H1 (cell line): ENCODE measurements around the gene KAT14. TPM values are rescaled to one million over a fixed set of nuclear protein-coding genes. Genes with fewer than 3 reads are reported as not detected.
"Not testable (repeated sequence)": the region's sequence is repeated elsewhere in the genome, so short reads cannot be mapped to it uniquely, and the experiment has no call there.

Experiments
- CTCF ChIA-PET: fragments of 300-600 bp; sonication (Branson Sonifier 250); formaldehyde crosslinking; loops from one replicate; lab custom pipeline; 2021; ENCODE audit not compliant: partially characterized antibody; lab: Charles Lee
- POLR2A ChIA-PET: fragments of 300-600 bp; sonication (Branson Sonifier 250); formaldehyde crosslinking; loops from one replicate; lab custom pipeline; 2021; ENCODE audit warnings: inconsistent platforms; ENCODE audit not compliant: partially characterized antibody; lab: Charles Lee
- DNase-seq, 2 experiments: peaks; one replicate each; pipeline versions ENCODE4 v3.0.0 to v3.0.0-alpha.2; 2010 to 2022; ENCODE audit warnings: low spot score in 2 of 2, low read depth in 1 of 2, mixed read lengths in 1 of 2
- FAIRE-seq: peaks from 2 replicates; lab custom pipeline; 2011; peaks lifted over from hg19 to GRCh38; lab: Jason Lieb, UNC
- H2AFZ ChIP-seq: 2 replicates; pipeline ENCODE4 v1.8.1; 2012; ENCODE audit warnings: low read length, inconsistent platforms
- H2AK5ac ChIP-seq: 2 replicates; pipeline ENCODE4 v1.6.1; 2013; ENCODE audit warnings: low read depth, low read length
- H2BK120ac ChIP-seq: replicated peaks from 2 replicates; pipeline ENCODE3; 2013; ENCODE audit warnings: low read depth, low read length, inconsistent platforms
- H2BK12ac ChIP-seq: 2 replicates; pipeline ENCODE4 v1.6.1; 2013; ENCODE audit warnings: low read depth, low read length
- H2BK15ac ChIP-seq: 2 replicates; pipeline ENCODE4 v1.6.1; 2013; ENCODE audit warnings: low read length
- H2BK20ac ChIP-seq: 2 replicates; pipeline ENCODE4 v1.6.1; 2013; ENCODE audit warnings: low read length
- H2BK5ac ChIP-seq: 2 replicates; pipeline ENCODE4 v1.6.1; 2013; ENCODE audit warnings: low read depth, low read length
- H3K14ac ChIP-seq: 2 replicates; pipeline ENCODE4 v1.6.1; 2013; ENCODE audit warnings: inconsistent platforms; ENCODE audit not compliant: insufficient read length
- H3K18ac ChIP-seq: 2 replicates; pipeline ENCODE4 v1.6.1; 2013; ENCODE audit warnings: low read length; ENCODE audit errors: extremely low read depth
- H3K23ac ChIP-seq: 2 replicates; pipeline ENCODE4 v1.6.1; 2013; ENCODE audit warnings: inconsistent platforms; ENCODE audit not compliant: insufficient read length
- H3K23me2 ChIP-seq: 2 replicates; pipeline ENCODE4 v1.6.1; 2013; ENCODE audit warnings: low read depth, low read length
- H3K27ac ChIP-seq: 2 replicates; pipeline ENCODE4 v1.6.1; 2011; ENCODE audit warnings: low read depth, low read length, inconsistent platforms
- H3K27me3 ChIP-seq, 4 experiments: replicated peaks in 1 of 4; 1 replicate in 1 of 4; 2 replicates in 3 of 4; pipeline versions ENCODE4 v1.6.1 to v1.8.1; 2011 to 2013; ENCODE audit warnings: low read length in 3 of 4, mild to moderate bottlenecking in 3 of 4, inconsistent platforms in 2 of 4, mixed read lengths in 2 of 4, moderate library complexity in 1 of 4; ENCODE audit not compliant: control insufficient read depth in 3 of 4, insufficient read depth in 3 of 4; ENCODE audit errors: extremely low read depth in 1 of 4
- H3K36me3 ChIP-seq, 4 experiments: 2 replicates each; pipeline versions ENCODE4 v1.6.1 to v1.8.1; 2011 to 2013; ENCODE audit warnings: mild to moderate bottlenecking in 4 of 4, low read length in 3 of 4, moderate library complexity in 2 of 4, control low read depth in 1 of 4, inconsistent platforms in 1 of 4; ENCODE audit not compliant: insufficient read depth in 4 of 4, control insufficient read depth in 2 of 4
- H3K4ac ChIP-seq: replicated peaks from 2 replicates; pipeline ENCODE3; 2013; ENCODE audit warnings: low read length, low read depth, mixed read lengths, inconsistent platforms; ENCODE audit not compliant: insufficient read length
- H3K4me1 ChIP-seq, 4 experiments: replicated peaks in 1 of 4; 1 replicate in 1 of 4; 2 replicates in 3 of 4; pipeline versions ENCODE4 v1.6.1 to v1.8.1; 2011 to 2013; ENCODE audit warnings: low read length in 3 of 4, inconsistent platforms in 2 of 4, mixed read lengths in 1 of 4; ENCODE audit not compliant: insufficient read depth in 4 of 4, control insufficient read depth in 3 of 4
- H3K4me2 ChIP-seq, 2 experiments: 2 replicates each; pipeline versions ENCODE4 v1.6.1 to v1.8.1; 2011 to 2013; ENCODE audit warnings: low read depth in 2 of 2, low read length in 2 of 2, control low read depth in 1 of 2, inconsistent platforms in 1 of 2, mild to moderate bottlenecking in 1 of 2; ENCODE audit not compliant: insufficient read depth in 1 of 2
- H3K4me3 ChIP-seq, 4 experiments: fragments of 200-600, 300-600 bp in 1 of 4; sonication (generic), shearing (Covaris generic), sonication (Bioruptor Twin) in 1 of 4; 2 replicates each; pipeline versions ENCODE4 v1.5.1 to v1.8.1; 2011 to 2016; ENCODE audit warnings: low read length in 4 of 4, low read depth in 3 of 4, control low read depth in 2 of 4, inconsistent platforms in 2 of 4, mild to moderate bottlenecking in 2 of 4, mixed read lengths in 1 of 4, moderate library complexity in 1 of 4; ENCODE audit not compliant: insufficient read depth in 2 of 4; ENCODE audit errors: extremely low read depth in 1 of 4
- H3K56ac ChIP-seq: replicated peaks from 2 replicates; pipeline ENCODE3; 2013; ENCODE audit warnings: low read depth, mild to moderate bottlenecking, mixed read lengths, low read length, inconsistent platforms; ENCODE audit not compliant: insufficient read length
- H3K79me1 ChIP-seq: 2 replicates; pipeline ENCODE4 v1.6.1; 2013; ENCODE audit warnings: low read depth, low read length, control low read depth
- H3K79me2 ChIP-seq, 2 experiments: 2 replicates each; pipeline versions ENCODE4 v1.6.1 to v1.8.1; 2012 to 2013; ENCODE audit warnings: low read length in 2 of 2, mild to moderate bottlenecking in 2 of 2, inconsistent platforms in 1 of 2; ENCODE audit not compliant: insufficient read depth in 2 of 2, control insufficient read depth in 1 of 2
- H3K9ac ChIP-seq, 4 experiments: replicated peaks in 1 of 4; 1 replicate in 1 of 4; 2 replicates in 3 of 4; pipeline versions ENCODE4 v1.6.1 to v1.8.1; 2011 to 2013; ENCODE audit warnings: low read depth in 3 of 4, low read length in 3 of 4, control low read depth in 2 of 4, mild to moderate bottlenecking in 2 of 4, moderate library complexity in 2 of 4, inconsistent platforms in 1 of 4; ENCODE audit errors: extremely low read depth in 1 of 4
- H3K9me3 ChIP-seq, 2 experiments: 2 replicates each; pipeline versions ENCODE4 v1.6.1 to v1.8.1; 2012 to 2013; ENCODE audit warnings: mild to moderate bottlenecking in 2 of 2, moderate library complexity in 2 of 2, control low read depth in 1 of 2, inconsistent platforms in 1 of 2, low read depth in 1 of 2, low read length in 1 of 2, mixed read lengths in 1 of 2; ENCODE audit not compliant: insufficient read depth in 2 of 2
- H4K20me1 ChIP-seq, 2 experiments: replicated peaks in 1 of 2; 2 replicates each; pipeline versions ENCODE3 to v1.8.1; 2011 to 2013; ENCODE audit warnings: inconsistent platforms in 2 of 2, low read length in 2 of 2, mild to moderate bottlenecking in 1 of 2; ENCODE audit not compliant: insufficient read depth in 2 of 2, control insufficient read depth in 1 of 2
- H4K5ac ChIP-seq: 2 replicates; pipeline ENCODE4 v1.6.1; 2013; ENCODE audit warnings: low read length, low read depth, mixed read lengths, inconsistent platforms; ENCODE audit not compliant: insufficient read length
- H4K8ac ChIP-seq: 2 replicates; pipeline ENCODE4 v1.8.0; 2013; ENCODE audit warnings: mild to moderate bottlenecking, moderate library complexity, low read length, inconsistent platforms; ENCODE audit not compliant: insufficient read depth; ENCODE audit errors: extremely low read depth
- H4K91ac ChIP-seq: replicated peaks from 2 replicates; pipeline ENCODE3; 2013; ENCODE audit warnings: low read length, mixed read lengths, inconsistent platforms; ENCODE audit not compliant: insufficient read length
- JUN ChIP-seq: IDR thresholded peaks from 2 replicates; pipeline ENCODE4 v1.6.1; 2011; ENCODE audit warnings: low read depth, mild to moderate bottlenecking, improper control_type of control experiment, low read length
- SIX5 ChIP-seq: IDR thresholded peaks from 2 replicates; pipeline ENCODE4 v1.6.1; 2011; ENCODE audit warnings: mild to moderate bottlenecking, low read depth, low read length
- WGBS, 2 experiments: shearing (Covaris generic) in 1 of 2; methylation state at CpG; one replicate each; pipeline versions ENCODE4 v1.1.6 to v1.1.7; 2013 to 2015; ENCODE audit warnings: low lambda C conversion rate in 2 of 2, mixed read lengths in 2 of 2, inconsistent platforms in 1 of 2, low coverage in 1 of 2, missing lambda C conversion rate in 1 of 2; ENCODE audit not compliant: insufficient replicate concordance in 2 of 2, insufficient coverage in 1 of 2, insufficient read length in 1 of 2; ENCODE audit errors: extremely low coverage in 1 of 2, missing lambda C conversion rate in 1 of 2; 5-methylcytosine and 5-hydroxymethylcytosine counted together
- polyA plus RNA-seq, 7 experiments: library from polyadenylated mRNA; depleted of rRNA in 3 of 7; stranded (reverse) in 5 of 7; unstranded in 2 of 7; fragments of >200 nt in 5 of 7; fragments of 200-250 nt in 2 of 7; gene quantifications; 1 replicate in 5 of 7; 2 replicates in 1 of 7; 4 replicates in 1 of 7; pipeline versions ENCODE4 v1.2.1 to v1.2.3, GENCODE V29; 2011 to 2013; ENCODE audit warnings: missing spikeins in 2 of 7, mixed read lengths in 2 of 7
- total RNA-seq: library from RNA; stranded (reverse); fragmentation: NEBNext Ultra II Directional; extraction: Animal tissue kit (Norgen Biotek cat#: 25700); gene quantifications from 2 replicates; pipeline ENCODE4 v1.2.1, GENCODE V29; 2021

Gene KAT14
- total and polyA plus RNA-seq, 2 of the 8 experiments (the other 6 are each of a cell fraction or from before 2014, with no cell fraction given), result 17.3 to 29.3 TPM

GRCh38 chr20:18094191-18094590, 43.5 kb upstream of the KAT14 start (continued):
- TF ChIP-seq SIX5 (no peak), JUN (no peak)

DNA sequence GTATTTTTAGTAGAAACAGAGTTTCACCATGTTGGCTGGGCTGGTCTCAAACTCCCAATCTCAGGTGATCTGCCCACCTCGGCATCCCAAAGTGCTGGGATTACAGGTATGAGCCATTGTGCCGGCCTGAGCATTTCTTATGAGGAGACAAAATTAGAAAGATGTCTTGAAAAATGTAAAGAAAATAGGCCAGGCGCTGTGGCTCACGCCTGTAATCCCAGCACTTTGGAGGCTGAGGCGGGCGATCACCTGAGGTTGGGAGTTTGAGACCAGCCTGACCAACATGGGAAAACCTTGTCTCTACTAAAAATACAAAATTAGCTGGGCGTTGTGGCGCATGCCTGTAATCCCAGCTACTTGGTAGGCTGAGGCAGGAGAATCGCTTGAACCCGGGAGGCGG, 37.1 kb upstream of the KAT14 start:
- H3K9me3 ChIP-seq, result not testable (repeated sequence)

More for the DNA sequence above, 37.1 kb upstream of the KAT14 start:
- H3K4ac ChIP-seq, H3K9ac ChIP-seq, H3K79me1 ChIP-seq, H3K27me3 ChIP-seq, H4K8ac ChIP-seq, CTCF ChIA-PET, H3K79me2 ChIP-seq, H4K91ac ChIP-seq, H3K18ac ChIP-seq, H2BK12ac ChIP-seq, H2BK5ac ChIP-seq, H4K20me1 ChIP-seq, H3K4me3 ChIP-seq, H3K23ac ChIP-seq, H3K14ac ChIP-seq, H2AK5ac ChIP-seq, H4K5ac ChIP-seq, H3K23me2 ChIP-seq, H2BK20ac ChIP-seq, H3K4me2 ChIP-seq, H2AFZ ChIP-seq, H3K4me1 ChIP-seq, H3K27ac ChIP-seq, FAIRE-seq, H2BK15ac ChIP-seq, H3K56ac ChIP-seq, H3K36me3 ChIP-seq, H2BK120ac ChIP-seq: not testable (repeated sequence)
- peak in 1 of 2 experiments; percentile 32 for DNase-seq
- POLR2A ChIA-PET, result interaction anchor here (0.9 kb wide), 1 partner anchor 37 kb away, joined by 3 read pairs; the partner anchor contains the start of genes KAT14 and PET117
- 94% methylated on average over 11 of the region's 11 CpGs; no CpG with 5 or more reads in 1 of the 2 experiments for WGBS, 2 experiments
